H1 (cell line): ENCODE results near the gene AAK1. TPM values are rescaled to one million over a fixed set of nuclear protein-coding genes. Genes with fewer than 3 reads are reported as not detected.

Experiments
- CTCF ChIA-PET: fragments of 300-600 bp; sonication (Branson Sonifier 250); formaldehyde crosslinking; loops from one replicate; lab custom pipeline; 2021; ENCODE audit not compliant: partially characterized antibody; lab: Charles Lee
- POLR2A ChIA-PET: fragments of 300-600 bp; sonication (Branson Sonifier 250); formaldehyde crosslinking; loops from one replicate; lab custom pipeline; 2021; ENCODE audit warnings: inconsistent platforms; ENCODE audit not compliant: partially characterized antibody; lab: Charles Lee
- DNase-seq, 2 experiments: peaks; one replicate each; pipeline versions ENCODE4 v3.0.0 to v3.0.0-alpha.2; 2010 to 2022; ENCODE audit warnings: low spot score in 2 of 2, low read depth in 1 of 2, mixed read lengths in 1 of 2
- FAIRE-seq: peaks from 2 replicates; lab custom pipeline; 2011; peaks lifted over from hg19 to GRCh38; lab: Jason Lieb, UNC
- H2AFZ ChIP-seq: 2 replicates; pipeline ENCODE4 v1.8.1; 2012; ENCODE audit warnings: low read length, inconsistent platforms
- H2AK5ac ChIP-seq: 2 replicates; pipeline ENCODE4 v1.6.1; 2013; ENCODE audit warnings: low read depth, low read length
- H2BK120ac ChIP-seq: replicated peaks from 2 replicates; pipeline ENCODE3; 2013; ENCODE audit warnings: low read depth, low read length, inconsistent platforms
- H2BK12ac ChIP-seq: 2 replicates; pipeline ENCODE4 v1.6.1; 2013; ENCODE audit warnings: low read depth, low read length
- H2BK15ac ChIP-seq: 2 replicates; pipeline ENCODE4 v1.6.1; 2013; ENCODE audit warnings: low read length
- H2BK20ac ChIP-seq: 2 replicates; pipeline ENCODE4 v1.6.1; 2013; ENCODE audit warnings: low read length
- H2BK5ac ChIP-seq: 2 replicates; pipeline ENCODE4 v1.6.1; 2013; ENCODE audit warnings: low read depth, low read length
- H3K14ac ChIP-seq: 2 replicates; pipeline ENCODE4 v1.6.1; 2013; ENCODE audit warnings: inconsistent platforms; ENCODE audit not compliant: insufficient read length
- H3K18ac ChIP-seq: 2 replicates; pipeline ENCODE4 v1.6.1; 2013; ENCODE audit warnings: low read length; ENCODE audit errors: extremely low read depth
- H3K23ac ChIP-seq: 2 replicates; pipeline ENCODE4 v1.6.1; 2013; ENCODE audit warnings: inconsistent platforms; ENCODE audit not compliant: insufficient read length
- H3K23me2 ChIP-seq: 2 replicates; pipeline ENCODE4 v1.6.1; 2013; ENCODE audit warnings: low read depth, low read length
- H3K27ac ChIP-seq: 2 replicates; pipeline ENCODE4 v1.6.1; 2011; ENCODE audit warnings: low read depth, low read length, inconsistent platforms
- H3K27me3 ChIP-seq, 4 experiments: replicated peaks in 1 of 4; 1 replicate in 1 of 4; 2 replicates in 3 of 4; pipeline versions ENCODE4 v1.6.1 to v1.8.1; 2011 to 2013; ENCODE audit warnings: low read length in 3 of 4, mild to moderate bottlenecking in 3 of 4, inconsistent platforms in 2 of 4, mixed read lengths in 2 of 4, moderate library complexity in 1 of 4; ENCODE audit not compliant: control insufficient read depth in 3 of 4, insufficient read depth in 3 of 4; ENCODE audit errors: extremely low read depth in 1 of 4
- H3K36me3 ChIP-seq, 4 experiments: 2 replicates each; pipeline versions ENCODE4 v1.6.1 to v1.8.1; 2011 to 2013; ENCODE audit warnings: mild to moderate bottlenecking in 4 of 4, low read length in 3 of 4, moderate library complexity in 2 of 4, control low read depth in 1 of 4, inconsistent platforms in 1 of 4; ENCODE audit not compliant: insufficient read depth in 4 of 4, control insufficient read depth in 2 of 4
- H3K4ac ChIP-seq: replicated peaks from 2 replicates; pipeline ENCODE3; 2013; ENCODE audit warnings: low read length, low read depth, mixed read lengths, inconsistent platforms; ENCODE audit not compliant: insufficient read length
- H3K4me1 ChIP-seq, 4 experiments: replicated peaks in 1 of 4; 1 replicate in 1 of 4; 2 replicates in 3 of 4; pipeline versions ENCODE4 v1.6.1 to v1.8.1; 2011 to 2013; ENCODE audit warnings: low read length in 3 of 4, inconsistent platforms in 2 of 4, mixed read lengths in 1 of 4; ENCODE audit not compliant: insufficient read depth in 4 of 4, control insufficient read depth in 3 of 4
- H3K4me2 ChIP-seq, 2 experiments: 2 replicates each; pipeline versions ENCODE4 v1.6.1 to v1.8.1; 2011 to 2013; ENCODE audit warnings: low read depth in 2 of 2, low read length in 2 of 2, control low read depth in 1 of 2, inconsistent platforms in 1 of 2, mild to moderate bottlenecking in 1 of 2; ENCODE audit not compliant: insufficient read depth in 1 of 2
- H3K4me3 ChIP-seq, 4 experiments: fragments of 200-600, 300-600 bp in 1 of 4; sonication (generic), shearing (Covaris generic), sonication (Bioruptor Twin) in 1 of 4; 2 replicates each; pipeline versions ENCODE4 v1.5.1 to v1.8.1; 2011 to 2016; ENCODE audit warnings: low read length in 4 of 4, low read depth in 3 of 4, control low read depth in 2 of 4, inconsistent platforms in 2 of 4, mild to moderate bottlenecking in 2 of 4, mixed read lengths in 1 of 4, moderate library complexity in 1 of 4; ENCODE audit not compliant: insufficient read depth in 2 of 4; ENCODE audit errors: extremely low read depth in 1 of 4
- H3K56ac ChIP-seq: replicated peaks from 2 replicates; pipeline ENCODE3; 2013; ENCODE audit warnings: low read depth, mild to moderate bottlenecking, mixed read lengths, low read length, inconsistent platforms; ENCODE audit not compliant: insufficient read length
- H3K79me1 ChIP-seq: 2 replicates; pipeline ENCODE4 v1.6.1; 2013; ENCODE audit warnings: low read depth, low read length, control low read depth
- H3K79me2 ChIP-seq, 2 experiments: 2 replicates each; pipeline versions ENCODE4 v1.6.1 to v1.8.1; 2012 to 2013; ENCODE audit warnings: low read length in 2 of 2, mild to moderate bottlenecking in 2 of 2, inconsistent platforms in 1 of 2; ENCODE audit not compliant: insufficient read depth in 2 of 2, control insufficient read depth in 1 of 2
- H3K9ac ChIP-seq, 4 experiments: replicated peaks in 1 of 4; 1 replicate in 1 of 4; 2 replicates in 3 of 4; pipeline versions ENCODE4 v1.6.1 to v1.8.1; 2011 to 2013; ENCODE audit warnings: low read depth in 3 of 4, low read length in 3 of 4, control low read depth in 2 of 4, mild to moderate bottlenecking in 2 of 4, moderate library complexity in 2 of 4, inconsistent platforms in 1 of 4; ENCODE audit errors: extremely low read depth in 1 of 4
- H3K9me3 ChIP-seq, 2 experiments: 2 replicates each; pipeline versions ENCODE4 v1.6.1 to v1.8.1; 2012 to 2013; ENCODE audit warnings: mild to moderate bottlenecking in 2 of 2, moderate library complexity in 2 of 2, control low read depth in 1 of 2, inconsistent platforms in 1 of 2, low read depth in 1 of 2, low read length in 1 of 2, mixed read lengths in 1 of 2; ENCODE audit not compliant: insufficient read depth in 2 of 2
- H4K20me1 ChIP-seq, 2 experiments: replicated peaks in 1 of 2; 2 replicates each; pipeline versions ENCODE3 to v1.8.1; 2011 to 2013; ENCODE audit warnings: inconsistent platforms in 2 of 2, low read length in 2 of 2, mild to moderate bottlenecking in 1 of 2; ENCODE audit not compliant: insufficient read depth in 2 of 2, control insufficient read depth in 1 of 2
- H4K5ac ChIP-seq: 2 replicates; pipeline ENCODE4 v1.6.1; 2013; ENCODE audit warnings: low read length, low read depth, mixed read lengths, inconsistent platforms; ENCODE audit not compliant: insufficient read length
- H4K8ac ChIP-seq: 2 replicates; pipeline ENCODE4 v1.8.0; 2013; ENCODE audit warnings: mild to moderate bottlenecking, moderate library complexity, low read length, inconsistent platforms; ENCODE audit not compliant: insufficient read depth; ENCODE audit errors: extremely low read depth
- H4K91ac ChIP-seq: replicated peaks from 2 replicates; pipeline ENCODE3; 2013; ENCODE audit warnings: low read length, mixed read lengths, inconsistent platforms; ENCODE audit not compliant: insufficient read length
- EGR1 ChIP-seq: IDR thresholded peaks from 2 replicates; pipeline ENCODE4 v1.6.1; 2011; ENCODE audit warnings: low read depth, low read length, borderline replicate concordance
- GTF2F1 ChIP-seq: IDR thresholded peaks from 2 replicates; pipeline ENCODE4 v1.6.1; 2012; ENCODE audit warnings: low read depth, low read length, improper control_type of control experiment, borderline replicate concordance
- MAFK ChIP-seq: IDR thresholded peaks from 2 replicates; pipeline ENCODE4 v1.6.1; 2012; ENCODE audit warnings: low read depth, mild to moderate bottlenecking, improper control_type of control experiment, low read length
- NRF1 ChIP-seq: IDR thresholded peaks from 2 replicates; pipeline ENCODE4 v1.6.1; 2011; ENCODE audit warnings: mild to moderate bottlenecking, low read depth, low read length, improper control_type of control experiment
- TEAD4 ChIP-seq: IDR thresholded peaks from 2 replicates; pipeline ENCODE4 v1.6.1; 2012; ENCODE audit warnings: low read depth, low read length, inconsistent platforms, mixed read lengths
- WGBS, 2 experiments: shearing (Covaris generic) in 1 of 2; methylation state at CpG; one replicate each; pipeline versions ENCODE4 v1.1.6 to v1.1.7; 2013 to 2015; ENCODE audit warnings: low lambda C conversion rate in 2 of 2, mixed read lengths in 2 of 2, inconsistent platforms in 1 of 2, low coverage in 1 of 2, missing lambda C conversion rate in 1 of 2; ENCODE audit not compliant: insufficient replicate concordance in 2 of 2, insufficient coverage in 1 of 2, insufficient read length in 1 of 2; ENCODE audit errors: extremely low coverage in 1 of 2, missing lambda C conversion rate in 1 of 2; 5-methylcytosine and 5-hydroxymethylcytosine counted together
- polyA plus RNA-seq, 7 experiments: library from polyadenylated mRNA; depleted of rRNA in 3 of 7; stranded (reverse) in 5 of 7; unstranded in 2 of 7; fragments of >200 nt in 5 of 7; fragments of 200-250 nt in 2 of 7; gene quantifications; 1 replicate in 5 of 7; 2 replicates in 1 of 7; 4 replicates in 1 of 7; pipeline versions ENCODE4 v1.2.1 to v1.2.3, GENCODE V29; 2011 to 2013; ENCODE audit warnings: missing spikeins in 2 of 7, mixed read lengths in 2 of 7
- total RNA-seq: library from RNA; stranded (reverse); fragmentation: NEBNext Ultra II Directional; extraction: Animal tissue kit (Norgen Biotek cat#: 25700); gene quantifications from 2 replicates; pipeline ENCODE4 v1.2.1, GENCODE V29; 2021

The AAK1 gene
- total and polyA plus RNA-seq, 2 of the 8 experiments (the other 6 are each of a cell fraction or from before 2014, with no cell fraction given): 10.0 to 40.5 TPM

- ChIA-PET POLR2A (no interaction called here), CTCF (no interaction called here)
- no peak for DNase-seq
- H3K23me2 ChIP-seq: peaks cover 3% of the 10 kb centered on the region; the same call in 1 of the 2 replicates
- no peak overlapping the region for H2AFZ ChIP-seq
- no peak overlapping the region for H4K8ac ChIP-seq
- no peak overlapping the region for H3K23ac ChIP-seq
- H2AK5ac ChIP-seq: no peak overlapping the region
- peaks cover 3 to 76% of the 10 kb centered on the region in 2 experiments; a peak in 3 of 4 replicates for H3K79me2 ChIP-seq
- H2BK20ac ChIP-seq: no peak overlapping the region
- peaks cover 0 to 2% of the 10 kb centered on the region in 2 experiments for H4K20me1 ChIP-seq
- no peak overlapping the region for H3K4ac ChIP-seq
- no peak overlapping the region for H2BK12ac ChIP-seq
- H2BK5ac ChIP-seq: no peak overlapping the region
- H2BK15ac ChIP-seq: no peak overlapping the region
- no peak overlapping the region for H3K56ac ChIP-seq
- 88% methylated on average over 7 of the region's 7 CpGs; no CpG with 5 or more reads in 1 of the 2 experiments for WGBS, 2 experiments
- FAIRE-seq: no peak
- H2BK120ac ChIP-seq: no peak overlapping the region
- peaks cover 0 to 3% (median under 1%) of the 10 kb centered on the region in 4 experiments; a peak in 2 of 7 replicates for H3K4me1 ChIP-seq
- no peak overlapping the region for H3K18ac ChIP-seq
- no peak overlapping the region for H4K5ac ChIP-seq
- H3K9me3 ChIP-seq: no peaks in the 10 kb centered on the region; a peak in 1 of 4 replicates
- H3K36me3 ChIP-seq: no peaks in the 10 kb centered on the region
- no peaks in the 10 kb centered on the region for H3K27me3 ChIP-seq
- H3K4me3 ChIP-seq: no peak overlapping the region
- H3K9ac ChIP-seq: no peak overlapping the region
- H4K91ac ChIP-seq: no peak overlapping the region
- no peak overlapping the region for H3K14ac ChIP-seq
- no peak overlapping the region for H3K4me2 ChIP-seq
- H3K27ac ChIP-seq: no peak overlapping the region
- peaks cover 8% of the 10 kb centered on the region; the same call in 1 of the 2 replicates for H3K79me1 ChIP-seq
- TF ChIP-seq NRF1 (no peak), TEAD4 (no peak), MAFK (no peak), EGR1 (no peak), GTF2F1 (no peak)
Measured at GRCh38 chr2:69625078-69625795, 18.3 kb downstream of the AAK1 start.
